ENCODE measurements around the gene VASN. TPM values are rescaled to one million over a fixed set of nuclear protein-coding genes. Genes with fewer than 3 reads are reported as not detected.

Gene VASN
- total RNA-seq, 1 donor from 2014 or later: 33.7 TPM

DNA sequence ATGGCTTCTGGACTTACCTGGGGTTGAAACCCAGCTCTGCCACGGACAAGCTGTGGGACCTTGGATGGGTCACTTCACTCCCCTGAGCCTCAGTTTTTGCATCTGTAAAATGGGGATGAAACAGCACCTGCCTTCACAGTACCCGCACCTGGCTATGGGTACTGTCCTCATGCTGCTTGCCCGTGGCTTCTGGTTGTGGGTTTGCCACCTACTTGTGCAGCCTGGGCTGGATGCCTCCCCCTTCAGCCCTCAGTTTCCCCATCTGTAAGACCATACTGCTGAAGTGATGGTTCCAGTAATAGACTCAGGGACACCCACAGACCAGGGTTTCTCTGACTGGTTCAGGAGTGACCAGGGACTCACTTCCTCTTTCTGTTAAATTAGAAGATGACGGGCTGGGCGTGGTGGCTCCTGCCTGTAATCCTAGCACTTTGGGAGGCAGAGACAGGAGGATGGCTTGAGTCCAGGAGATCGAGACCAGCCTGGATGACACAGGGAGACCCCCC, 46.3 kb upstream of the VASN start:
- DNase-seq (ENCODE audit: low read depth): no peak
- TF ChIP-seq, protein P1, sequence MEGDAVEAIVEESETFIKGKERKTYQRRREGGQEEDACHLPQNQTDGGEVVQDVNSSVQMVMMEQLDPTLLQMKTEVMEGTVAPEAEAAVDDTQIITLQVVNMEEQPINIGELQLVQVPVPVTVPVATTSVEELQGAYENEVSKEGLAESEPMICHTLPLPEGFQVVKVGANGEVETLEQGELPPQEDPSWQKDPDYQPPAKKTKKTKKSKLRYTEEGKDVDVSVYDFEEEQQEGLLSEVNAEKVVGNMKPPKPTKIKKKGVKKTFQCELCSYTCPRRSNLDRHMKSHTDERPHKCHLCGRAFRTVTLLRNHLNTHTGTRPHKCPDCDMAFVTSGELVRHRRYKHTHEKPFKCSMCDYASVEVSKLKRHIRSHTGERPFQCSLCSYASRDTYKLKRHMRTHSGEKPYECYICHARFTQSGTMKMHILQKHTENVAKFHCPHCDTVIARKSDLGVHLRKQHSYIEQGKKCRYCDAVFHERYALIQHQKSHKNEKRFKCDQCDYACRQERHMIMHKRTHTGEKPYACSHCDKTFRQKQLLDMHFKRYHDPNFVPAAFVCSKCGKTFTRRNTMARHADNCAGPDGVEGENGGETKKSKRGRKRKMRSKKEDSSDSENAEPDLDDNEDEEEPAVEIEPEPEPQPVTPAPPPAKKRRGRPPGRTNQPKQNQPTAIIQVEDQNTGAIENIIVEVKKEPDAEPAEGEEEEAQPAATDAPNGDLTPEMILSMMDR (conservative IDR thresholded peaks at IDR 0.05; ENCODE audit: low read depth, low read length): no peak
- H3K4me3 ChIP-seq (ENCODE audit: low read depth, low read length): no peak overlapping the region

DNA sequence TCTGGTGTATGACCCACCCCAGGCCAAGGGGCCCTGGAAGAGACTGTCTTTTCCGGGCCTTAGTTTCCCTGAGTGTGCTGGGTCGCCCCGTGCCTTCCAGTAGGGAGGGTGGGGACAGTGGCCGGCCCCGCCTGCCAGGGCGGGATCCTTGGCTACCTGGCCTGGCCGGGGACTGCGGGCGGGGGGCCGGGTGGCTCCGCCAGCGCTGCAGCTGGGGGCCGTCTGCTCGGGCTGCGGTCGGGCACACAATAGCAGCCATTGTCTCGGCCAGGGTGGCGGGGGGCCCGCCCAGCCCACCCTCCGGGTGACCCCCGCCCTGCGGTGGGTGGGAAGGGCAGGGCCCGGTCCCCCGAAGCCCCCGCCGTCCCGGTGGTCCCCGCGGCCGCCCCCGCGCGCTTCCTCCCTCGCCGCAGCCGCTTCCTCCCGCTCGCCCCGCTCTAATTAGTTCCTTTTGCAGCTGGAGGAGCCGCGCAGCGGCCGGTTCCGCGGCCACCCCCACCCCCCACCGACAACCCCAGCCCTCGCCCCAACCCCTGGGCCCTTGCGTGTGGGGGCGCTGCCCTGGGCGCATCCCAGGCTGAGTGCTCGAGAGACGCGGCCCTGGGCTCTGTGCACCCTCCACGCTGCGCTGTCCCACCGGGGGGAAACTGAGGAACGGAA, 44.1 kb upstream of the VASN start:
- DNase-seq (ENCODE audit: low read depth): no peak
- TF ChIP-seq, protein P1 (conservative IDR thresholded peaks at IDR 0.05; ENCODE audit: low read depth, low read length): no peak

DNA sequence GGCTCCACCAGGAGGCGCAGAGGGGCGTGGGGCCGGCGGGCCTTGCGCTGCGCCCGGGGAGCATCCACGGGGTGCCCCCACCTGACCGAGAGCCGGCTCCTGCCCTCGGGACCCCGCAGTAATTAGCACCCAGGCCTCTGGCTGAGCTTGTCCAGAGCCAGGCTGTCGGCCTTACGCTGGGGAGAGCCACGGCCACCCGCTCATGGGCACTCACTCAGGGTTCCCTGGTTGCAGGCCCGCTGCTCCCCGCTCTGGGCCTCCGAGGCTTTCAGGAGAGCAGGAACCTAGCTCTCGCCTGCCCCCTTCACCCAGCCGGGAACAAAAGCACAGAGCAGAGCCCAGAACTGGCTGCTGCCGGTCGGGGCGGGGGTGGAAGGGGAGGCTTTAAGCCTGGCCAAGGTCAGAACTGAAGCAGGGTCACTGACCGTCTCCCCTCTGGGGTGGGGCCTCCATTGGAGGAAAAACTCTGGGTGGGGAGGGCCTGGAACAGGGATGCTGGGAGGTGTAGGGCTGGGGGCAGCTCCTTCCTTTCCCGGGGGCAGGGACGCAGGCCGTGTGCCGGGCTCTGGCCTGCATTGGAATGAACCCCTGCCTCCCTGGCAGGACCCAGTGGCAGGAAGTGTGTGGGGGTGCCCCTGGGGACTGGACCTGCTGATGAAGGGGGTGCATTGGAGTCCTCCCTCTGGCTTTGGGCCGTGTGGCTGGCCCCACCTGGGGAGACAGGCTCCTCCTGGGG, 43.4 kb upstream of the VASN start:
- DNase-seq (ENCODE audit: low read depth): no peak
- H3K4me3 ChIP-seq (ENCODE audit: low read depth, low read length): peak overlapping the region; percentile 58
- TF ChIP-seq, protein P1 (conservative IDR thresholded peaks at IDR 0.05; ENCODE audit: low read depth, low read length): peak; percentile 60

More for the DNA sequence above, 44.1 kb upstream of the VASN start:
- H3K4me3 ChIP-seq (ENCODE audit: low read depth, low read length): peak overlapping the region; percentile 58

DNA sequence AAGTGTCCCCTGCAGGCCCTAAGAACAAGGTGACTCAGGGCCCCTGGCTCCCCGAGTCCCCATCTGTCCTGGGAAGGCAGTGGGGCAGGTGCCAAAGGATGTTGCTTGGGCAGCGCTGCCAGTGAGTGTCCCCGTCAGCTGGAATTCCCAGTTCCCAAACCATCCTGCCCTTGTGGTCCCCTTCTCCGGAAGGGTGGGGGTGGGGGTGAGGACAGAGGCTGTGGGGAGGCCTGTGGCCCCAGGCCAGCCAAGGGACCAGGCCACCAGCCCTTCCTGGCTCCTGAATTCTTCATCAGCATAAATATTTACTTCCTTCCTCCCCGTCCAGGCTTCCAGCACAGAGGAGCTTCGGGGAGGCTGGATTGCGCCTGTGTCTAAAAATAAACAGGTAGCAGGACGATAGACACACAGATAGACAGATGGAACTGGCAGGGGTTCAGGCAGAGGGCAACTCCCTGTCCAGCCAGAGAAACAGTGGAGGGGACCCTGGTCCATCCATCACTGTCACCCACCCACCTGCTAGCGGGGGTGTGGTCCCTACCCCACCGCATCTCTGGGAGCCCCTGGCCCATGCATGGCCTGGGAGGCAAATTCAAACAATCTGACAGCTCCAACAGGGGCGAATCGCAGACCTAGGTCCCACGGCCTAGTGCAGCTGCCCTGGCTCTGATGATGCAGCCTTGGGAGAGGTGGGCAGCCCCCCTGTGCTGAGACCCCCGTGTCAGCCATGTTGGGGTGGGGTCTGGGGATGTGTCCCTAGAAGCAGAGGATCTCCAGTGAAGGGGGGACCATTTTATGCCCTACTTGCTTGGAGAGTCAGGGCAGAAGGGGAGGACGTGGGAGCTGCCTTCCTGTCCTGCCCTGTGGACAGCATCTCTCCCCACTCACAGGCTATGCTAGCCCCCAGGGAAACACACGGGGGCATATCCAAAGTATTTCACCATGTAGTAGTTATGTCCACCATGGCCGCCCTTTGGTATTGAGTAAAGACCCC, 42.6 kb upstream of the VASN start:
- TF ChIP-seq, protein P1 (conservative IDR thresholded peaks at IDR 0.05; ENCODE audit: low read depth, low read length): no peak
- no peak overlapping the region for H3K4me3 ChIP-seq (ENCODE audit: low read depth, low read length)
- no peak for DNase-seq (ENCODE audit: low read depth)

DNA sequence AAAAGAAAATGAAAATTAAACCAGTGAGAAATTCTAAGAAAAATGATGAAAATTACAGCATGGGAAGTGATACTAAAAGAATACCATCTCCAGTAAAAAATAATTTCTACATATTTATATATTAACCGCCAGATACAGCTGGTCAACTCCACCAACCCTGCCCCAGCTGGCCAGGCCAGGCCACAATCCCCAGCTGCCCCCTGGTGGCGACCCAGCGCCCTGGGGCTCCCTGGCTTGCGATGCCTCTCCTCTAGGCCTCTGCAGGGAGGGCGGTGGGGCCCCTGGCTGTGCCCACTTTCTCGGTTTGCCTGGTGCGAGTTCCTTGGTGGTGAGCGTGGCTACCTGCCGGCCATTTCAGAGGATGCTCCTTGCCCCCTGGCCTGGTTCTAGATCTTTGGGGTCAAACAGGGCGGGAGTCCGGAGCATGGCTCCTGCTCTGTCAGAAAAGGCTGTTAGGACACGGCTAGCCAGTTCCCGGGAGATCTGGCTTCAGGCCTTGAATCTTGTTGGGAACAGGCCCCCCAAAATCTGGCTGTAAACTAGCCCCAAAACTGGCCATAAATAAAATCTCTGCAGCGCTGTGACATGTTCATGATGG, 41.3 kb upstream of the VASN start:
- DNase-seq (ENCODE audit: low read depth): no peak
- no peak overlapping the region for H3K4me3 ChIP-seq (ENCODE audit: low read depth, low read length)
- TF ChIP-seq, protein P1 (conservative IDR thresholded peaks at IDR 0.05; ENCODE audit: low read depth, low read length): peak; percentile 98

DNA sequence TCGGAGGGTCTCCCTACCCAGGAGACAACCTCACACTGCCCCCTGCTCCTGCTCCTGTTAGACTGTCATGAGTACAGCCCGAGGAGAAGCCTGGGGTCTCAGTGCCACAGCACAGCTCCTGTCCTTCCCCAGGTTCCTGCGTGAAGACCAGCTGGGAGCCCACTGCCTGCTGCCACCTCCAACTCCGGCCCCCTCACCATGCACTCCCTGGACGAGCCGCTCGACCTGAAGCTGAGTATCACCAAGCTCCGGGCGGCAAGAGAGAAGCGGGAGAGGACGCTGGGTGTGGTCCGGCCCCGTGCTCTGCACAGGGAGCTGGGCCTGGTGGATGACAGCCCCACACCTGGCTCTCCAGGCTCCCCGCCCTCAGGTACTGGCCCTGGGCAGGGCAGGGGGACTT, 39.6 kb upstream of the VASN start:
- H3K4me3 ChIP-seq (ENCODE audit: low read depth, low read length): no peak overlapping the region
- TF ChIP-seq, protein P1 (conservative IDR thresholded peaks at IDR 0.05; ENCODE audit: low read depth, low read length): no peak
- DNase-seq (ENCODE audit: low read depth): no peak
